Stimulated activated CD4-positive, alpha-beta T cell treated with anti-CD3 and anti-CD28 coated beads, Interleukin-15, amount 100 ng/mL, for 24 hours (primary cell): ENCODE results near the gene SURF2.
A peak's percentile ranks its signal among the peaks of the same experiment; 100 is the strongest.

Experiments
- DNase-seq: peaks from one replicate; pipeline ENCODE4 v3.0.0-alpha.2; 2020

SURF2 gene

GRCh38 chr9:133339641-133340040, 16.7 kb upstream of the SURF2 start:
- no peak for DNase-seq

- DNase-seq, result no peak
Observed at GRCh38 chr9:133340256-133340655, 16.1 kb upstream of the SURF2 start.

DNA sequence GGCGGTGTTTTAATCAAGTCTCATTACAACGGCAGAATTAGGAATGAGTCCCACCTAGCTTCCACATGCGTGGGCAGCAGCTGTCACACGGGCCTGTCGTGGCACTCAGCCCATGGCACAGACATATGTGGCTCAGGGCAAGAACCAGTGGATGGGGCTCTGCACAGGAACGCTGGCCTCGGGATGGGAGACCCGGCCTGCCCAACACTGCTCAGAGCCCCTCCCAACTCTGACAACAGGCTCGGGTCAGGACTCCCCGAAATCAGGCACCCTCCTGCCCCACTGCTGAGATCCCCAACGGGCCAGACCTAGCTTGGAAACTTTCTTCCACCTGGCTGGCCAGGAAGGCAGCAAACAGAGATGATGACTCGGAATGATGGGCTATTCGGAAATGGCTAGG, 15.4 kb upstream of the SURF2 start:
- no peak for DNase-seq

- no peak for DNase-seq
Observed at GRCh38 chr9:133341369-133342068, 14.8 kb upstream of the SURF2 start.

- no peak for DNase-seq
Observed at GRCh38 chr9:133342069-133342406, 14.3 kb upstream of the SURF2 start.

DNA sequence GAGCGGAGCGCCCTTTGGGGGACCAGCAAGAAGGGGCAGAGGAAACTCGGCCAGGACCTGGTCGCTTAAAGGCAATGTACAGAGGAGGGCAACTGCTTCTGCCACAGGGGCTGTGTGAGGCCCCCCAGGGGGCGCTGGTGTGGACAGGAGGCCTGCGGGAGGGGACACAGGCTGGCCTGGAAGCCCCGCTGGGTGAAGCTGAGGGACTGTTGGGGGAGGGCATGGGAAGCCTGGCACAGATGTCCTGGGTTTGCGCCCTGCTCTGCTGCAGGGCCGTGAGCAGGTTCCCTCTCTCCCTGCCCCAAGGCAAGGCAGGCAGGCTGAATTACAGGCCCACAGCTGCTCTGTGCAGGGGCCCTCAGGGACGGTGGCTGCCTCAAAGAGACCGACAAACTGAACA, 13.8 kb upstream of the SURF2 start:
- no peak for DNase-seq

GRCh38 chr9:133344071-133344470, 12.3 kb upstream of the SURF2 start:
- DNase-seq, result no peak

DNA sequence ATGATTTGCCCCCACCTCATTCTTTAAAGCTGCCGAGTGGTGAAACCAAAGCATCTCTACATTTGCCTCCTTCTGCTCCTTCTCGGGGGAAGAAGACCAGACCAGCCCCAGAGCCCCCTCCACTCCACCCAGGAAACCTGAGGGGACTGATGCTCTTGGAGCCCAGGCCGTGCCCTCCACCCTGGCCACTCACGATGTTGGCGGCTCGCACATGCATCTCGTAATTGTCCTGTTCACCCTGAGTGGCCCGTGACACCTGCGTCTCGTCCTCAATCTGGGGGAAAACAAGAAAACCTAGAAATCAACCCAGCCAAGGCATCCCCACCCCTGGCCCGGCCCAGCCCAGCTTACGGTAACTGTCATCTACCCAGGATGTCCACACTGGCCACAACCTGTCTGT, 11.4 kb upstream of the SURF2 start:
- no peak for DNase-seq

- no peak for DNase-seq
Observed at GRCh38 chr9:133345596-133345995, 10.8 kb upstream of the SURF2 start.

DNA sequence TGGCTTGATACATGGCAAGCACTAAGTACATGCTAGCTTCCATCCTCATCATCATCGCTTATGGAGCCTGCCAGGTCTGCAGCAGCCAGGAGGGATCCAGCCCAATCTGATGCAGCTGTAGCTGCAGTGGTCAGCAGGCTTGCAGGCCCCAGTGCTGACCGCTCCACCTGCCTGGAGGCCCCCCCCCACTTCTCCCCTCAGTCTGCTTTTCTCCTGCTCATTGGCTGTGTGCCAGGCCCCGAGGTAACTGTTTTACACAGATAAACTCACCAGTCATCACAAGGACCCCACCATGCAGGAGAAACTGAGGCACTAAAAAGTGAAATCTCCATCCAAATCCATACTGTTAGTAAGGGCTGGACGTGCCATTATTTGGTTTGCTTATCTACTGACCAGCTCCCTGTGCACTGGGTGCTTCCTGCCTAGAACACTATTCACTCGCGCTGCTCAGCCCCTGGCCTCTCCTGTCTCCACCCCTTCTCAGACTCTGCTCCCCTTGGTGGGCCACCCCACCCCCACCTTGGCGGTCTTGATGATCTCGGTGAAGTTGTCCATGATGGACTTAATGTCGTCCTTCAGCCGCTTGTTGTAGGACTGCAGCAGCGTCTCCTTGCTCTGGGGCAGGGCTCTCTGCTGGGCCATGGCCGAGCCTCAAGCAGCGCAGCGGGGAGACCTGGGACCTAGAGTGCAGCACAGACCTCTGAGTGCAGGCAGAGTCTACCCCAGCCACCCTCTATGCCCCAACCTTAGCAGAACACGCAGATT, 10.1 kb upstream of the SURF2 start:
- DNase-seq, result no peak

- DNase-seq, result peak; percentile 57
Observed at GRCh38 chr9:133347515-133347984, 8.8 kb upstream of the SURF2 start.

DNA sequence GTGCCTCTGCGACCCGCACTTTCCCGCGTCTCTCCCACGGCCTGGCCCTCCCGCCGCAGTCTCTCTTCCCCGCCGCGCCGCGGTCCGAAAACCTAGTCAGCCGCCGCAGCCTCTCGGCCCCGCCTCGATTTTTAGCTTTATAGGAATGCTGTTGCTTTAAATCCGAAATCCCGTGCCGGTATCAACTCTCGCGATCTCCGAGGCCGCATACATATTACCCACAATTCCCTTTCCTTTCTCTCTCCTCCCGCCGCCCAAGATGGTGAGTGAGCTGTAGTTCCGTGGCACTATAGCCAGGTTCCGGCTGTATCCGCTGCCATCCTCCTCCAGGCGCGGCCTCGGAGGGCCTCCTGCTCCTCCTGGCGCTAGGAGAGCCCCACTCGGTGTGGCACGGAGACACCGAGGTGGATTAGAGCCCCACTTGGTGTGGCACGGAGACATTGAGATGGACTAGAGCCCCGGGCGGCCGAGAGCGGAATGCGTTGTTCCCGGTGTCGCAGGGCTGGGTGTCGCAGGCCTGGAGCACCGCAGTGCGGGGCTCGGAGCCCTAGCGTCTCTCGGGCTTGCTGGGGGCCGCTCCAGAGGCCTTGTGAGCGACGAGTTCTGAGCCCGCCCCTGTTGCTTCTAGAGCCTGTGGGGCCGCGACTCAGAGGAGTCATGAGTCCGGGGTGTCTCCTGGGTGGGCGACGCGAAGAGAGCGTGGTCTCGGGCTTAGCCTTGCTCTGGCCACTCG, 8.2 kb upstream of the SURF2 start, which contains the start of the genes MED22 and RPL7A:
Gene MED22, minus strand, starts transcription at position 147 of the 733 bp plus-strand sequence. CDS start 1,469 bp downstream, outside the sequence.
Gene RPL7A, plus strand, starts transcription at position 234 of the 733 bp plus-strand sequence. Its CDS starts 26 bp downstream, at position 260.
- peak; percentile 94 for DNase-seq

- DNase-seq, result no peak
Observed at GRCh38 chr9:133348718-133349573, 7.4 kb upstream of the SURF2 start.

DNA sequence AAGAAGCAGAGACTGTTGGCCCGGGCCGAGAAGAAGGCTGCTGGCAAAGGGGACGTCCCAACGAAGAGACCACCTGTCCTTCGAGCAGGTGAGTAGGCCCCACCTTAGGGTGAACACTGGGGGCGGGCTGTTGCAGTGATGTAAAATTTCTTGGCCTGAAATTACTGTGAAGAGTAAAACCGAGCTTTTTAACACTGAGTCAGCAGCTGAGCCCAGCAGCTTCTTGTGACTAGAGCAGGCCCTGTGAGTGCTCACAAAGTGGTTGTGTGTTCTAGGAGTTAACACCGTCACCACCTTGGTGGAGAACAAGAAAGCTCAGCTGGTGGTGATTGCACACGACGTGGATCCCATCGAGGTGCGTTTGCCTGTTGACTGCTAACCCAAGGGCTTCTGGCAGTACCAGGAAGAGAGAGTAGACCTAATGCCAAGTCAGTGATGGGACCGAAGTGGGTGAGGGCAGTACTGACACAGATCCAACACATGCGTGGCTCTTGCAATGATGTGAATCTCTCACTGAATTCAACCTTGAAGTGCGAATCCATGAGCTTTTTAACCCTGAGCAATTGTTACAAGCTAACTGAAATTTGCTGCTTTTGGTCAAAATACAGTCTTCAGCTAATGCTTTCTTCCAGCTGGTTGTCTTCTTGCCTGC, 6.3 kb upstream of the SURF2 start:
- DNase-seq, result peak; percentile 52

GRCh38 chr9:133351526-133351907, 4.8 kb upstream of the SURF2 start:
- no peak for DNase-seq

- peak; percentile 68 for DNase-seq
Observed at GRCh38 chr9:133351908-133352634, 4.3 kb upstream of the SURF2 start.

GRCh38 chr9:133352635-133353340, 3.6 kb upstream of the SURF2 start:
- DNase-seq, result no peak

GRCh38 chr9:133353548-133353947, 2.8 kb upstream of the SURF2 start:
- DNase-seq, result no peak

DNA sequence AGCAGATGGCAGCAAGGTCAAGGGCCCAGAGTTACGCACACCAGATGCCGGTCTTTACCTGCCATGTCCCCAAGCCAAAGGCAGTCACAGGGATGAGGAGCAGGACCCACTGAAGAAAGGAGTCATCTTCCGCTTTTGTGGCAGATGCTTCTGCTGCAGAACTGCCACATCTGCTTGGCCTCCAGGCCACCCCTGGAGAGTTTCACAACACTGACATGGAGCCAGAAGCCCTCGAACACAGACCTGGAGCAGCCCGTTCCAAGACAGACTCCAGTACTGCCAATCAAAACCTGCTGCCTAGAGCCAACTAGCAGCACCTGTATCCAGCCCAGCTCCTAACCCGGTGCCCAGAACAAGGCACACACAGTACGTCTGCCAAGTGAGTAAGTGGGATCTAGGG, 1.6 kb upstream of the SURF2 start:
- no peak for DNase-seq

- DNase-seq, result no peak
Observed at GRCh38 chr9:133355881-133356357, 431 bp upstream of the SURF2 start.

- DNase-seq, result no peak
Observed at GRCh38 chr9:133357656-133358055, 1.3 kb downstream of the SURF2 start.
